Prostate gland (tissue), 2 donors: ENCODE measurements around the gene THSD4. TPM values are rescaled to one million over a fixed set of nuclear protein-coding genes. Genes with fewer than 3 reads are reported as not detected.
"Not testable (repeated sequence)": the region's sequence is repeated elsewhere in the genome, so short reads cannot be mapped to it uniquely, and the experiment has no call there.

Experiments
- DNase-seq: peaks from one replicate; pipeline ENCODE4 v3.0.0-alpha.2; 2019; ENCODE audit warnings: low spot score
- H3K27ac ChIP-seq, 2 donors: fragments of 200-600 bp; sonication (generic); 2 replicates each; pipeline ENCODE4 v1.5.1; 2017 to 2019
- H3K27me3 ChIP-seq: fragments of 200-600 bp; sonication (generic); replicated peaks from 2 replicates; pipeline ENCODE4 v1.5.1; 2019; ENCODE audit not compliant: insufficient read depth
- H3K36me3 ChIP-seq, 2 donors: fragments of 200-600 bp; sonication (generic); 1 replicate in 1 of 2; 2 replicates in 1 of 2; pipeline versions ENCODE4 v1.5.1 to v1.8.1; 2017 to 2019
- H3K4me1 ChIP-seq: fragments of 200-600 bp; sonication (generic); replicated peaks from 2 replicates; pipeline ENCODE4 v1.5.1; 2019
- H3K4me3 ChIP-seq, 2 donors: fragments of 200-600 bp; sonication (generic); 2 replicates each; pipeline ENCODE4 v1.5.1; 2017 to 2019
- H3K9me3 ChIP-seq: fragments of 200-600 bp; sonication (generic); 2 replicates; pipeline ENCODE4 v1.5.1; 2017
- POLR2A ChIP-seq: fragments of 450-650 bp; IDR thresholded peaks from one replicate; pipeline ENCODE4 v1.6.1; 2016; ENCODE audit warnings: antibody characterized with exemption, mild to moderate bottlenecking
- POLR2AphosphoS5 ChIP-seq: sonication (generic); formaldehyde crosslinking; IDR thresholded peaks from one replicate; pipeline ENCODE4 v1.6.1; 2017; ENCODE audit warnings: antibody characterized with exemption
- WGBS: methylation state at CpG from one replicate; pipeline ENCODE4 v1.1.5; 2018; 5-methylcytosine and 5-hydroxymethylcytosine counted together
- intact Hi-C: fragments of 100-400 bp; cut with DNase I; formaldehyde crosslinking; loops from one replicate; pipeline ENCODE4 v1.14.2; 2022
- total RNA-seq, 2 donors: library from RNA; depleted of rRNA; stranded (reverse); fragments of >200 nt; gene quantifications; one replicate each; pipeline ENCODE4 v1.1.0, GENCODE V29; 2016
- TF ChIP-seq, protein P1 (sequence below), 4 experiments: fragments of 200-600 bp in 2 of 4; fragments of 450-650 bp in 2 of 4; sonication (generic) in 2 of 4; IDR thresholded peaks; 1 replicate in 3 of 4; 2 replicates in 1 of 4; pipeline ENCODE4 v1.5.1; 2016 to 2019; ENCODE audit warnings: antibody characterized with exemption in 4 of 4, mild to moderate bottlenecking in 2 of 4, moderate library complexity in 2 of 4

THSD4 gene
- total RNA-seq, 2 donors from 2014 or later: 84.1 to 223 TPM

DNA sequence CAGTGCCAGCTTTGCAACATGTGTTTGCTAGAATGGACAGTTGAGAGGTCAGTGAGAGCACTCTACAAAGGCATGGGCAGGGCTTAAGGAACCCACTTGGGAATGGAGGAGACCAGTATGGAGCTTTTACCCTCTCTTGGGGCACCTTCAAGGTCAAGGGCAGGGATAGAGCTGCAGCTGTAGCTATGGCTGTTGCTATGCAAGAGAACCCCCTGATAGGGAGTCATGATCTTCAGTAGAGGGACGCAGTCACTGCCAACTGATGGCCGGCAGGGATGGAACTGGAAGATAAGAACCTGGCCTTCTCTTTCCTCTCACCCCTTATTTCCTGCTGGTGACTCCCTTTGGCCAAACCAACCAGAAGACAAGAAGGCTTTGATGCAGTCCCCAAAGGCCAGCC lies 40.3 kb downstream of the THSD4 start:
- no peaks in the 10 kb centered on the region for H3K27me3 ChIP-seq
- no peaks in the 10 kb centered on the region for H3K9me3 ChIP-seq
- 100% methylated on average over 2 of the region's 2 CpGs for WGBS
- no peak overlapping the region for H3K4me3 ChIP-seq
- DNase-seq: no peak
- H3K36me3 ChIP-seq: no peaks in the 10 kb centered on the region
- TF ChIP-seq POLR2AphosphoS5: no peak
- TF ChIP-seq, protein P1, sequence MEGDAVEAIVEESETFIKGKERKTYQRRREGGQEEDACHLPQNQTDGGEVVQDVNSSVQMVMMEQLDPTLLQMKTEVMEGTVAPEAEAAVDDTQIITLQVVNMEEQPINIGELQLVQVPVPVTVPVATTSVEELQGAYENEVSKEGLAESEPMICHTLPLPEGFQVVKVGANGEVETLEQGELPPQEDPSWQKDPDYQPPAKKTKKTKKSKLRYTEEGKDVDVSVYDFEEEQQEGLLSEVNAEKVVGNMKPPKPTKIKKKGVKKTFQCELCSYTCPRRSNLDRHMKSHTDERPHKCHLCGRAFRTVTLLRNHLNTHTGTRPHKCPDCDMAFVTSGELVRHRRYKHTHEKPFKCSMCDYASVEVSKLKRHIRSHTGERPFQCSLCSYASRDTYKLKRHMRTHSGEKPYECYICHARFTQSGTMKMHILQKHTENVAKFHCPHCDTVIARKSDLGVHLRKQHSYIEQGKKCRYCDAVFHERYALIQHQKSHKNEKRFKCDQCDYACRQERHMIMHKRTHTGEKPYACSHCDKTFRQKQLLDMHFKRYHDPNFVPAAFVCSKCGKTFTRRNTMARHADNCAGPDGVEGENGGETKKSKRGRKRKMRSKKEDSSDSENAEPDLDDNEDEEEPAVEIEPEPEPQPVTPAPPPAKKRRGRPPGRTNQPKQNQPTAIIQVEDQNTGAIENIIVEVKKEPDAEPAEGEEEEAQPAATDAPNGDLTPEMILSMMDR (IDR thresholded peaks at IDR 0.05): no peak
- H3K27ac ChIP-seq: no peak overlapping the region
- H3K4me1 ChIP-seq: peaks cover 17% of the 10 kb centered on the region
- intact Hi-C loops: no loop called here

DNA sequence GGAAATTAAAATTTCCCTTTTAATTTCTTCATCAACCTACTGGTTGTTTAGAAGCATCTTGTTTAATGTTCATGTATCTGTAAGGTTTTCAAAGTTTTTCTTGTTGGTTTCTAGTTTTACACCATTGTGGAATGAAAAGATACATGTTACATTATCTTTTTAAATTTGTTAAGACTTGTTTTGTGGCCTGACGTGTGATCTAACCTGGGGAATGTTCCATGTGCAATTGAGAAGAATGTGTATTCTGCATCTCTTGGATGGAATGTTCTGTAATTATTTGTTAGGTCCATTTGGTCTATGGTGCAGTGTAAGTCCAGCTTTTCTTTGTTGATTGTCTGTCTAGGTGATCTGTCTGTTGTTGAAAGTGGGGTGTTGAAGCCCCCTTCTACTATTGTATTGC lies 45.7 kb downstream of the THSD4 start:
- H3K36me3 ChIP-seq: no peaks in the 10 kb centered on the region
- 74% methylated on average over 1 of the region's 1 CpG for WGBS
- DNase-seq: no peak
- H3K27ac ChIP-seq: no peak overlapping the region
- no peaks in the 10 kb centered on the region for H3K27me3 ChIP-seq
- no peak for TF ChIP-seq POLR2A
- no peak for TF ChIP-seq POLR2AphosphoS5
- TF ChIP-seq, protein P1 (IDR thresholded peaks at IDR 0.05): no peak
- H3K4me1 ChIP-seq: no peaks in the 10 kb centered on the region
- no peaks in the 10 kb centered on the region for H3K9me3 ChIP-seq
- intact Hi-C loops: no loop called here
- H3K4me3 ChIP-seq: no peak overlapping the region

DNA sequence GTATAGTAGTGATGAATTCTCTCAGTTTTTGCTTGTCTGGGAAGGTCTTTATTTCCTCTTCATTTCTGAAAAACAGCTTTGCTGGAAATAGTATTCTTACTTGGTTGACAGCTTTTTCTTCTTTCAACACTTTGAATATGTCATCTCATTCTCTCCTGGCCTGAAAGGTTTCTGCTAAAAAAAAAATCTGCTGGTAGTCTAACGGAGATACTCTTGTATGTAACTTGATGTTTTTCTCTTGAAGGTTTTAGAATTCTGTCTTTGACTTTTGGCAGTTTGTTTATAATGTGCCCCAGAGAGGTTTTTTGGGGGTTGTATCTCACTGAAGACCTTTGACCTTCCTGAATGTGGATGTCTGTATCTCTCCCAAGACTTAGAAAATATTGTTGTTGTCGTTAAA lies 47.0 kb downstream of the THSD4 start:
- H3K4me1 ChIP-seq: no peaks in the 10 kb centered on the region
- no peak for DNase-seq
- H3K4me3 ChIP-seq: no peak overlapping the region
- H3K27ac ChIP-seq: no peak overlapping the region
- intact Hi-C loops: no loop called here
- WGBS: 96% methylated on average over 2 of the region's 2 CpGs
- no peaks in the 10 kb centered on the region for H3K9me3 ChIP-seq
- H3K27me3 ChIP-seq: no peaks in the 10 kb centered on the region
- no peak for TF ChIP-seq POLR2AphosphoS5
- TF ChIP-seq, protein P1 (IDR thresholded peaks at IDR 0.05): no peak
- no peak for TF ChIP-seq POLR2A
- H3K36me3 ChIP-seq: no peaks in the 10 kb centered on the region

DNA sequence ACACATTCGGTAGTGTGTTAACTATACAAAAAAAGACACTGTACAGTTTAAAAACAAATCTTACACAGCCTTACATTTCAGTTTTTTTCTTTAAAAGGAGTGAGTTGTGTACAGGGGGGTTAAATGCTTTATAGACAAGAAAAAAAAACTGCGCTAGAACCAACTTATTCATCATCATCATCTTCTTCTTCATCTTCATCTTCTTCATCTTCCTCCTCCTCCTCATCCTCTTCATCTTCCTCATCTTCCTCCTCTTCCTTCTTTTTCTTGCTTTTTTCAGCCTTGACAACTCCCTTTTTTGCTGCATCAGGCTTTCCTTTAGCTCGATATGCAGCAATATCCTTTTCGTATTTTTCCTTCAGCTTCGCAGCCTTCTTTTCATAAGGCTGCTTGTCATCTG lies 49.3 kb downstream of the THSD4 start:
- H3K27me3 ChIP-seq, H3K4me1 ChIP-seq, intact Hi-C loops, H3K9me3 ChIP-seq, DNase-seq, H3K36me3 ChIP-seq, H3K4me3 ChIP-seq, H3K27ac ChIP-seq: not testable (repeated sequence)
- WGBS: 88% methylated on average over 2 of the region's 5 CpGs

DNA sequence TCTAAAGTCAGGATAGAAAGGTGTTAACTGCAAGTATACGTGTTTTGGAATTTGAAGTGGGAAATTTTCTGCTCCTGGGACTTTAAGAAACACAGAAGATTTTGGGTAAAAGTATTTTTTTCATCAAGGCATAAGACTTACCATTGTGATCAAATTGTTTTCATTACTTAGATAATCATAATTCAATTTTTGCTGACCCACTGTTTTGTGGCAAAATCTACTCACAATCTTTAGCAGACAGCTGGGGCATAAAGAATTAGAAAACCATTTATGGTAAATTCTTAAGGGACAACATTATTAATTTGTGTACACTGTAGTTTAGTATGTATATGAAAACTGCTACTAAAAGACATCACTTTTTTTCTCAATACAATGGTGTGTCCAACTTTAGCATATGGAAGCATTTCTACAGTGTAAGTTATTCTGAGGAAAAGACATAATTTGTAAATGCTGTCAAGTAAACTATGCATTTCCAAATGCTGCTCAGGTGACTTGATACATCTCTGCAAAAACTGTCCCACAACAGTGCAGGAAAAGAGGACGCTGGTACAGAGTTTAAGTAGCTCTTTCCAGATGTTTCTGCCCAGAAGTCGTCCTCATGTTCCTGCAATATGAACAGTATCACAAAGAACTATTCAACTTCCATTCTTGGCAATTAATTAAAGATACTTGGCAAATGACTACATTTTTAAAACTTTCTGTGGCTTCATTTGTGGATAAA lies 52.3 kb downstream of the THSD4 start:
- intact Hi-C loops: no loop called here
- H3K4me3 ChIP-seq: no peak overlapping the region
- H3K27me3 ChIP-seq: no peaks in the 10 kb centered on the region
- WGBS: 74% methylated on average over 3 of the region's 3 CpGs
- H3K9me3 ChIP-seq: no peaks in the 10 kb centered on the region
- no peak overlapping the region for H3K27ac ChIP-seq
- no peaks in the 10 kb centered on the region for H3K36me3 ChIP-seq
- no peak for DNase-seq
- H3K4me1 ChIP-seq: no peaks in the 10 kb centered on the region
- TF ChIP-seq POLR2AphosphoS5 (no peak), POLR2A (no peak)
- TF ChIP-seq, protein P1 (IDR thresholded peaks at IDR 0.05): no peak
